ENCODE data around the gene UMODL1. TPM values are rescaled to one million over a fixed set of nuclear protein-coding genes. Genes with fewer than 3 reads are reported as not detected.

Gene UMODL1
- total and polyA plus RNA-seq, 2 of the 13 experiments (the other 11 are each of a cell fraction or from before 2014, with no cell fraction given) = not detected

GRCh38 chr21:42089093-42089631 is 18.0 kb downstream of the UMODL1 start:
- H3K4me1 ChIP-seq (ENCODE audit: insufficient read depth, low read length) = peaks cover 7% of the 10 kb centered on the region
- no TSS peak for BruUV-seq (replicated peaks)
- FAIRE-seq (no peak), DNase-seq (ENCODE audit: low spot score) (no peak), ATAC-seq (peak; percentile 65)
- in situ Hi-C loops (cut with HindIII; ENCODE audit: extremely low pct_ligation_motif_present, low pct_unique_long_range_greater_than_20kb) (no loop called here), intact Hi-C loops (cut with micrococcal nuclease; ENCODE audit: unreplicated experiment) (no loop called here)
- H3K79me2 ChIP-seq (ENCODE audit: insufficient read depth, low read length) = no peaks in the 10 kb centered on the region
- peaks cover 0 to 23% of the 10 kb centered on the region in 2 experiments; a peak in 3 of 5 replicates for H3K27me3 ChIP-seq (ENCODE audit: control insufficient read depth in 1 of 2, insufficient read depth in 2 of 2, low read length in 2 of 2)
- 18% methylated on average over 9 of the region's 12 CpGs for WGBS (ENCODE audit: low lambda C conversion rate)
- no peak overlapping the region for H3K4me2 ChIP-seq (ENCODE audit: low read depth, low read length)
- ChIA-PET CTCF (ENCODE audit: low intra/inter-chr PET ratio, low total read pairs) (no interaction called here), POLR2A (no interaction called here)
- no peaks in the 10 kb centered on the region for H3K36me3 ChIP-seq (replicated peaks in 1 of 2; ENCODE audit: control insufficient read depth in 1 of 2, insufficient read depth in 2 of 2, low read length in 2 of 2)
- H4K20me1 ChIP-seq (ENCODE audit: insufficient read depth, low read length) = no peaks in the 10 kb centered on the region
- TF ChIP-seq HNF4G (IDR thresholded peaks at IDR 0.05; ENCODE audit: borderline replicate concordance, low read depth, low read length) = peak; percentile 45
- no peak for TF ChIP-seq HNF4G (CRISPR knock-in tag; IDR thresholded peaks at IDR 0.05; ENCODE audit: borderline replicate concordance, low read depth)
- TF ChIP-seq ZNF792 (CRISPR knock-in tag; IDR thresholded peaks at IDR 0.05) = no peak
- H3K27ac ChIP-seq (ENCODE audit: extremely low read length, insufficient read depth, low read length) = no peak overlapping the region
- H2AFZ ChIP-seq (ENCODE audit: low read length) = no peak overlapping the region
- no peak overlapping the region for H3K9ac ChIP-seq (ENCODE audit: insufficient read depth, low read depth, low read length)
- no peaks in the 10 kb centered on the region for H3K9me3 ChIP-seq (ENCODE audit: low read length)
- H3K4me3 ChIP-seq (replicated peaks in 1 of 3; ENCODE audit: insufficient read depth in 1 of 3, low read depth in 2 of 3, low read length in 3 of 3) = no peak overlapping the region

GRCh38 chr21:42089665-42090310 is 18.7 kb downstream of the UMODL1 start:
- Histone ChIP-seq H3K9ac (ENCODE audit: insufficient read depth, low read depth, low read length) (no peak overlapping the region), H3K27me3 (ENCODE audit: control insufficient read depth in 1 of 2, insufficient read depth in 2 of 2, low read length in 2 of 2) (peaks cover 0 to 23% of the 10 kb centered on the region in 2 experiments; a peak in 3 of 5 replicates), H3K79me2 (ENCODE audit: insufficient read depth, low read length) (no peaks in the 10 kb centered on the region), H3K4me1 (ENCODE audit: insufficient read depth, low read length) (peaks cover 7% of the 10 kb centered on the region), H3K36me3 (replicated peaks in 1 of 2; ENCODE audit: control insufficient read depth in 1 of 2, insufficient read depth in 2 of 2, low read length in 2 of 2) (no peaks in the 10 kb centered on the region), H4K20me1 (ENCODE audit: insufficient read depth, low read length) (no peaks in the 10 kb centered on the region), H3K9me3 (ENCODE audit: low read length) (peaks cover 6% of the 10 kb centered on the region), H2AFZ (ENCODE audit: low read length) (no peak overlapping the region), H3K27ac (ENCODE audit: extremely low read length, insufficient read depth, low read length) (no peak overlapping the region), H3K4me3 (replicated peaks in 1 of 3; ENCODE audit: insufficient read depth in 1 of 3, low read depth in 2 of 3, low read length in 3 of 3) (no peak overlapping the region), H3K4me2 (ENCODE audit: low read depth, low read length) (no peak overlapping the region)
- 69% methylated on average over 14 of the region's 21 CpGs for WGBS (ENCODE audit: low lambda C conversion rate)
- ATAC-seq = no peak
- ChIA-PET POLR2A (no interaction called here), CTCF (ENCODE audit: low intra/inter-chr PET ratio, low total read pairs) (no interaction called here)
- no peak for FAIRE-seq
- no TSS peak for BruUV-seq (replicated peaks)
- no peak for DNase-seq (ENCODE audit: low spot score)
- intact Hi-C loops (cut with micrococcal nuclease; ENCODE audit: unreplicated experiment) (no loop called here), in situ Hi-C loops (cut with HindIII; ENCODE audit: extremely low pct_ligation_motif_present, low pct_unique_long_range_greater_than_20kb) (no loop called here)
- TF ChIP-seq STAT6 (CRISPR knock-in tag; IDR thresholded peaks at IDR 0.05; ENCODE audit: borderline replicate concordance) (no peak), IKZF4 (CRISPR knock-in tag; IDR thresholded peaks at IDR 0.05; ENCODE audit: borderline replicate concordance, low read depth, not compliant biosample characterization) (no peak), ZNF20 (CRISPR knock-in tag; IDR thresholded peaks at IDR 0.05) (no peak), JDP2 (CRISPR knock-in tag; IDR thresholded peaks at IDR 0.05; ENCODE audit: borderline replicate concordance) (no peak), CHD4 (IDR thresholded peaks at IDR 0.05; ENCODE audit: borderline replicate concordance, low read length) (no peak), POGZ (CRISPR knock-in tag; IDR thresholded peaks at IDR 0.05) (no peak), AFF4 (CRISPR knock-in tag; IDR thresholded peaks at IDR 0.05) (no peak), ZNF460 (CRISPR knock-in tag; IDR thresholded peaks at IDR 0.05; ENCODE audit: borderline replicate concordance) (no peak)
